K562 (cell line): ENCODE measurements around the gene RDH13. TPM values are rescaled to one million over a fixed set of nuclear protein-coding genes. Genes with fewer than 3 reads are reported as not detected.
A peak's percentile ranks its signal among the peaks of the same experiment; 100 is the strongest.

Source experiments
- ATAC-seq: fragments of 200-7000 bp; cut with Tn5 transposase; 3 replicates; pipeline ENCODE4 v1.9.1; 2020; ENCODE audit warnings: moderate library complexity
- BruUV-seq: library from RNA; stranded (reverse); fragments of 400-500 nt; replicated peaks from 2 replicates; lab custom pipeline; 2021; lab: Mats Ljungman, UMichigan
- CTCF ChIA-PET: fragments of 300-600 bp; formaldehyde crosslinking; extraction: SDS; loops from one replicate; lab custom pipeline; 2021; ENCODE audit warnings: low intra/inter-chr PET ratio; lab: Yijun Ruan, JAX
- POLR2A ChIA-PET: fragments of 300-600, 350-650 bp; sonication (Branson Sonifier 250); formaldehyde crosslinking; extraction: SDS; loops from one replicate; lab custom pipeline; 2021; ENCODE audit warnings: antibody characterized with exemption, inconsistent platforms; lab: Yijun Ruan, JAX
- DNase-seq, 4 experiments: peaks; one replicate each; pipeline versions ENCODE4 v3.0.0 to v3.0.0-alpha.2; 2011 to 2018; ENCODE audit warnings: low spot score in 3 of 4, mixed read lengths in 3 of 4; ENCODE audit errors: extremely low read depth in 1 of 4
- FAIRE-seq: peaks from 2 replicates; lab custom pipeline; 2011; peaks lifted over from hg19 to GRCh38; lab: Jason Lieb, UNC
- H2AFZ ChIP-seq: 2 replicates; pipeline ENCODE4 v1.6.0; 2011; ENCODE audit warnings: low read depth, low read length, control low read depth, inconsistent platforms
- H3K27ac ChIP-seq: fragments of 200-600 bp; 3 replicates; pipeline ENCODE4 v1.8.0; 2011; ENCODE audit warnings: low read depth, mild to moderate bottlenecking, control low read depth, inconsistent platforms, low read length, moderate library complexity, mixed read lengths; ENCODE audit errors: extremely low read depth
- H3K27me3 ChIP-seq, 2 experiments: fragments of 300-600 bp in 1 of 2; 2 replicates in 1 of 2; 3 replicates in 1 of 2; pipeline versions ENCODE4 v1.6.0 to v1.8.0; 2011; ENCODE audit warnings: inconsistent platforms in 2 of 2, low read length in 2 of 2, mild to moderate bottlenecking in 1 of 2, mixed read lengths in 1 of 2, moderate library complexity in 1 of 2; ENCODE audit not compliant: control insufficient read depth in 2 of 2, insufficient read depth in 2 of 2
- H3K36me3 ChIP-seq: fragments of 300-600 bp; 3 replicates; pipeline ENCODE4 v1.8.0; 2011; ENCODE audit warnings: mild to moderate bottlenecking, low read length, inconsistent platforms; ENCODE audit not compliant: control insufficient read depth, insufficient read depth
- H3K4me1 ChIP-seq, 2 experiments: fragments of 200-600 bp in 1 of 2; replicated peaks in 1 of 2; 2 replicates in 1 of 2; 3 replicates in 1 of 2; pipeline versions ENCODE4 v1.5.1 to v1.8.0; 2011; ENCODE audit warnings: inconsistent platforms in 2 of 2, low read length in 2 of 2, mild to moderate bottlenecking in 1 of 2, mixed read lengths in 1 of 2, moderate library complexity in 1 of 2; ENCODE audit not compliant: control insufficient read depth in 2 of 2, insufficient read depth in 2 of 2
- H3K4me2 ChIP-seq: 2 replicates; pipeline ENCODE4 v1.6.1; 2011; ENCODE audit warnings: low read length, control low read depth, inconsistent platforms, mixed read lengths; ENCODE audit not compliant: insufficient read depth
- H3K4me3 ChIP-seq: fragments of 200-600 bp; sonication (generic), shearing (Covaris generic); 2 replicates; pipeline ENCODE4 v1.5.1; 2016; ENCODE audit warnings: control low read depth, inconsistent platforms
- H3K79me2 ChIP-seq: fragments of 200-600 bp; 3 replicates; pipeline ENCODE4 v1.8.0; 2011; ENCODE audit warnings: low read length, inconsistent platforms; ENCODE audit not compliant: control insufficient read depth, insufficient read depth
- H3K9ac ChIP-seq, 2 experiments: 2 replicates each; pipeline versions ENCODE4 v1.6.0 to v1.6.1; 2011; ENCODE audit warnings: low read depth in 2 of 2, low read length in 2 of 2, control low read depth in 1 of 2, inconsistent platforms in 1 of 2, mild to moderate bottlenecking in 1 of 2, mixed read lengths in 1 of 2; ENCODE audit not compliant: insufficient read depth in 1 of 2
- H3K9me1 ChIP-seq: one replicate; pipeline ENCODE4 v1.6.0; 2011; ENCODE audit warnings: inconsistent platforms, mild to moderate bottlenecking, low read length, moderate library complexity; ENCODE audit not compliant: control insufficient read depth, insufficient read depth
- H3K9me3 ChIP-seq: replicated peaks from 2 replicates; pipeline ENCODE4 v1.5.1; 2011; ENCODE audit warnings: low read depth, low read length, inconsistent platforms; ENCODE audit not compliant: control insufficient read depth, insufficient read depth
- H4K20me1 ChIP-seq: replicated peaks from 2 replicates; pipeline ENCODE4 v1.6.1; 2011; ENCODE audit warnings: low read length, inconsistent platforms, mixed read lengths; ENCODE audit not compliant: control insufficient read depth, insufficient read depth
- EGR1 ChIP-seq: fragments of 450-650 bp; conservative IDR thresholded peaks from 2 replicates; pipeline ENCODE4 v1.6.1; 2017; ENCODE audit warnings: mild to moderate bottlenecking
- GTF2F1 ChIP-seq: IDR thresholded peaks from 2 replicates; pipeline ENCODE4 v1.6.1; 2011; ENCODE audit warnings: low read depth, low read length, improper control_type of control experiment
- HNRNPH1 ChIP-seq: fragments of 200-400 bp; formaldehyde crosslinking; optimal IDR thresholded peaks from 2 replicates; pipeline ENCODE3; 2017; ENCODE audit warnings: low read depth, mild to moderate bottlenecking, low read length, moderate library complexity
- MAZ ChIP-seq, 2 experiments: fragments of 450-650 bp in 1 of 2; sonication (generic) in 1 of 2; formaldehyde crosslinking; IDR thresholded peaks in 1 of 2; conservative IDR thresholded peaks in 1 of 2; 2 replicates each; pipeline versions ENCODE4 v1.4.0 to v1.5.0; 2020; ENCODE audit warnings: mild to moderate bottlenecking in 1 of 2, missing genetic modification reagents in 1 of 2
- MXD1 ChIP-seq: fragments of 250-450 bp; sonication (Bioruptor Pico); IDR thresholded peaks from 2 replicates; pipeline ENCODE4 v1.8.0; 2021; ENCODE audit warnings: borderline replicate concordance, mild to moderate bottlenecking, moderate library complexity; ENCODE audit not compliant: poor library complexity, severe bottlenecking
- NFATC3 ChIP-seq: fragments of 450-650 bp; IDR thresholded peaks from 2 replicates; pipeline ENCODE4 v1.6.1; 2017; ENCODE audit warnings: mild to moderate bottlenecking
- NONO ChIP-seq, 2 experiments: fragments of 200-400 bp in 1 of 2; fragments of 450-650 bp in 1 of 2; formaldehyde crosslinking in 1 of 2; IDR thresholded peaks; 2 replicates each; pipeline ENCODE4 v1.6.1; 2017; ENCODE audit warnings: low read depth in 2 of 2, mild to moderate bottlenecking in 2 of 2, moderate library complexity in 2 of 2, low read length in 1 of 2
- POLR2A ChIP-seq: fragments of 450-650 bp; conservative IDR thresholded peaks from 2 replicates; pipeline ENCODE4 v1.6.1; 2016
- POLR2G ChIP-seq: fragments of 200-400 bp; formaldehyde crosslinking; IDR thresholded peaks from 2 replicates; pipeline ENCODE4 v1.6.1; 2017; ENCODE audit warnings: low read depth, mild to moderate bottlenecking, antibody characterized with exemption, low read length, moderate library complexity
- RAD21 ChIP-seq, 2 experiments: fragments of 250-450 bp in 1 of 2; fragments of 450-650 bp in 1 of 2; sonication (Bioruptor Pico) in 1 of 2; formaldehyde crosslinking in 1 of 2; IDR thresholded peaks in 1 of 2; conservative IDR thresholded peaks in 1 of 2; 2 replicates each; pipeline versions ENCODE4 v1.4.0 to v1.8.0; 2020 to 2022; ENCODE audit warnings: mild to moderate bottlenecking in 2 of 2, moderate library complexity in 1 of 2
- RBFOX2 ChIP-seq: fragments of 200-400 bp; formaldehyde crosslinking; IDR thresholded peaks from 2 replicates; pipeline ENCODE4 v1.6.1; 2017; ENCODE audit warnings: low read depth, mild to moderate bottlenecking, low read length, moderate library complexity
- ZBTB8A ChIP-seq: fragments of 450-650 bp; IDR thresholded peaks from 2 replicates; pipeline ENCODE4 v1.6.1; 2018; ENCODE audit warnings: mild to moderate bottlenecking, moderate library complexity; ENCODE audit not compliant: partially characterized antibody
- ZFP30 ChIP-seq: fragments of 250-450 bp; sonication (Bioruptor Pico); IDR thresholded peaks from 2 replicates; pipeline ENCODE4 v1.8.0; 2022; ENCODE audit warnings: moderate library complexity, mild to moderate bottlenecking, inconsistent platforms, borderline replicate concordance
- ZNF121 ChIP-seq: sonication (generic); formaldehyde crosslinking; conservative IDR thresholded peaks from 2 replicates; pipeline ENCODE4 v1.8.0; 2022; ENCODE audit warnings: missing genetic modification reagents
- ZNF124 ChIP-seq: sonication (generic); formaldehyde crosslinking; IDR thresholded peaks from 2 replicates; pipeline ENCODE4 v1.8.1; 2022; ENCODE audit warnings: missing genetic modification reagents
- ZNF512 ChIP-seq: IDR thresholded peaks from 2 replicates; pipeline ENCODE4 v1.6.1; 2016; ENCODE audit warnings: missing genetic modification characterization, missing compliant biosample characterization
- ZNF707 ChIP-seq: fragments of 250-450 bp; sonication (Bioruptor Pico); conservative IDR thresholded peaks from 2 replicates; pipeline ENCODE4 v1.8.0; 2022; ENCODE audit warnings: inconsistent platforms, mild to moderate bottlenecking, moderate library complexity
- ZNF740 ChIP-seq, 3 experiments: fragments of 200-800 bp in 1 of 3; sonication (Bioruptor generic) in 1 of 3; sonication (generic) in 1 of 3; formaldehyde crosslinking in 1 of 3; IDR thresholded peaks; 2 replicates each; pipeline versions ENCODE4 v1.6.1 to v1.8.0; 2016 to 2022; ENCODE audit warnings: mild to moderate bottlenecking in 2 of 3, missing compliant biosample characterization in 2 of 3, missing genetic modification characterization in 2 of 3, missing genetic modification reagents in 1 of 3
- WGBS: fragments of 100-300 bp; shearing (Covaris generic); methylation state at CpG from one replicate; pipeline ENCODE4 v1.1.6; 2016; ENCODE audit warnings: low coverage, mixed read lengths; ENCODE audit not compliant: insufficient coverage; ENCODE audit errors: missing lambda C conversion rate; 5-methylcytosine and 5-hydroxymethylcytosine counted together
- in situ Hi-C: fragments of 300-500 bp; cut with MboI; formaldehyde crosslinking; loops from 4 replicates; pipeline ENCODE4 v1.15.0; 2018; ENCODE audit warnings: inconsistent platforms, mixed read lengths
- intact Hi-C: fragments of 100-400 bp; cut with micrococcal nuclease; formaldehyde crosslinking; loops from 2 replicates; pipeline ENCODE4 v1.14.2; 2022
- polyA plus RNA-seq, 8 experiments: library from polyadenylated mRNA; depleted of rRNA in 4 of 8; stranded (reverse) in 5 of 8; unstranded in 3 of 8; fragments of >200 nt; fragmentation: Nextera tagmentation in 2 of 8; fragmentation: Illumina TruSeq in 1 of 8; extraction: Ambion mirVana in 2 of 8; extraction: Trizol in 1 of 8; gene quantifications; 2 replicates each; pipeline versions ENCODE4 v1.2.1 to v1.2.3, GENCODE V29; 2011 to 2014; ENCODE audit warnings: inconsistent platforms in 1 of 8, missing spikeins in 1 of 8
- total RNA-seq, 7 experiments: library from RNA; depleted of rRNA in 6 of 7; stranded (reverse); fragments of >200 nt in 6 of 7; fragmentation: Illumina TruSeq in 2 of 7; extraction: Trizol in 2 of 7; gene quantifications; 2 replicates each; pipeline versions ENCODE4 v1.2.1 to v1.2.3, GENCODE V29; 2011 to 2021; ENCODE audit warnings: low replicate concordance in 1 of 7

RDH13 gene
- total and polyA plus RNA-seq, 9 of the 15 experiments (the other 6 are each of a cell fraction or from before 2014, with no cell fraction given): 7.5 to 70.3 (median 39.5) TPM

- no peaks in the 10 kb centered on the region for H3K27me3 ChIP-seq
- TF ChIP-seq EGR1: no peak
- no peak for TF ChIP-seq NFATC3
- no peak for TF ChIP-seq MXD1 (CRISPR knock-in tag)
- TF ChIP-seq ZNF512 (tag): no peak
- no peak for TF ChIP-seq GTF2F1
- no peak for TF ChIP-seq ZBTB8A
- no peak for TF ChIP-seq ZNF121 (CRISPR knock-in tag)
- no peak for TF ChIP-seq ZNF707 (CRISPR knock-in tag)
- TF ChIP-seq POLR2G: peak; percentile 60
- TF ChIP-seq ZFP30 (CRISPR knock-in tag): no peak
- TF ChIP-seq HNRNPH1: no peak
- TF ChIP-seq ZNF124 (CRISPR knock-in tag): no peak
- TF ChIP-seq MAZ (CRISPR knock-in tag; conservative IDR thresholded peaks at IDR 0.05 in 1 of 2, IDR thresholded peaks at IDR 0.05 in 1 of 2): no peak
- TF ChIP-seq RAD21 (CRISPR knock-in tag; conservative IDR thresholded peaks at IDR 0.05 in 1 of 2, IDR thresholded peaks at IDR 0.05 in 1 of 2): 0 out of 4 replicates have a peak, but pooled peaks of 1 of the 2 experiments have one; percentile 25
- 0 out of 2 replicates have a peak, but pooled peaks have one; percentile 1 for TF ChIP-seq POLR2A
- no peak for TF ChIP-seq NONO (IDR thresholded peaks at IDR 0.05; ENCODE audit: low read depth in 2 of 2, low read length in 1 of 2)
- no peak for TF ChIP-seq ZNF740 (CRISPR knock-in tag; IDR thresholded peaks at IDR 0.05)
- TF ChIP-seq ZNF740 (tag; IDR thresholded peaks at IDR 0.05): no peak
- peak; percentile 38; the same call in 1 of the 2 replicates for TF ChIP-seq RBFOX2
These were observed 4.0 kb downstream of the RDH13 start for GRCh38 chr19:55058781-55059610.

More at GRCh38 chr19:55058781-55059610, 4.0 kb downstream of the RDH13 start:
- peaks cover 50% of the 10 kb centered on the region for H3K79me2 ChIP-seq
- in situ Hi-C loops (no loop called here), intact Hi-C loops (no loop called here)
- DNase-seq (peak in 1 of 4 experiments; percentile 33), FAIRE-seq (peak; percentile 26), ATAC-seq (no peak)
- H3K4me3 ChIP-seq: no peak overlapping the region
- no peak overlapping the region for H3K4me2 ChIP-seq
- peaks cover 71% of the 10 kb centered on the region for H3K36me3 ChIP-seq
- no peak overlapping the region; the same call in 2 of the 3 replicates for H3K27ac ChIP-seq
- H3K9ac ChIP-seq: 0 out of 4 replicates have a peak overlapping the region, but pooled peaks of 1 of the 2 experiments have one; percentile 52
- peaks cover 3 to 19% of the 10 kb centered on the region in 2 experiments; a peak in 4 of 5 replicates for H3K4me1 ChIP-seq
- no peaks in the 10 kb centered on the region for H3K9me3 ChIP-seq
- H4K20me1 ChIP-seq: 0 out of 2 replicates have a peak, but pooled peaks cover 4% of the 10 kb centered on the region
- WGBS: 94% methylated on average over 22 of the region's 23 CpGs
- BruUV-seq: no TSS peak
- H2AFZ ChIP-seq: no peak overlapping the region
- POLR2A ChIA-PET: interaction anchor here (0.7 kb wide), 1 partner anchor 406 kb away, joined by 3 read pairs; no protein-coding TSS in a partner anchor
- CTCF ChIA-PET: no interaction called here
- no peaks in the 10 kb centered on the region for H3K9me1 ChIP-seq
